ENCODE results near the gene WWOX.

DNA sequence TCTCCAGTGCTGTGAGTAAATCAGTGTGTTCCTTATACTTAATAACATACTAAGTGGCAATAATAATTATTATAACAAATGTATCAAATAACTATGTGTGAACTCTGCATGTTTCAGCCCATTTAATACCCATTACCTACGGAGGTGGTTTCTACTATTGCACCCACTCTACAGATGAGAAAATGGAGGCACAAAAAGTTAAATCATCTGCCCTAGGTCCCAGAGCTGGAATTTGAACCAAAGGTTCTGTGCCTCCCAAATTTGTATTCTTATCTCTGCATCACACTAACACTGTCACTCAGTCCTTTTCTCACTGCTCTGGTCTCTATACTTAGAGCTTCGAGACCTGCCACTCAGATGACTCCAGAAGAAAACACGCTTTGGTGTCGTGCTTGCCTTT, 1084.1 kb downstream of the WWOX start:
- TF ChIP-seq, protein P1, sequence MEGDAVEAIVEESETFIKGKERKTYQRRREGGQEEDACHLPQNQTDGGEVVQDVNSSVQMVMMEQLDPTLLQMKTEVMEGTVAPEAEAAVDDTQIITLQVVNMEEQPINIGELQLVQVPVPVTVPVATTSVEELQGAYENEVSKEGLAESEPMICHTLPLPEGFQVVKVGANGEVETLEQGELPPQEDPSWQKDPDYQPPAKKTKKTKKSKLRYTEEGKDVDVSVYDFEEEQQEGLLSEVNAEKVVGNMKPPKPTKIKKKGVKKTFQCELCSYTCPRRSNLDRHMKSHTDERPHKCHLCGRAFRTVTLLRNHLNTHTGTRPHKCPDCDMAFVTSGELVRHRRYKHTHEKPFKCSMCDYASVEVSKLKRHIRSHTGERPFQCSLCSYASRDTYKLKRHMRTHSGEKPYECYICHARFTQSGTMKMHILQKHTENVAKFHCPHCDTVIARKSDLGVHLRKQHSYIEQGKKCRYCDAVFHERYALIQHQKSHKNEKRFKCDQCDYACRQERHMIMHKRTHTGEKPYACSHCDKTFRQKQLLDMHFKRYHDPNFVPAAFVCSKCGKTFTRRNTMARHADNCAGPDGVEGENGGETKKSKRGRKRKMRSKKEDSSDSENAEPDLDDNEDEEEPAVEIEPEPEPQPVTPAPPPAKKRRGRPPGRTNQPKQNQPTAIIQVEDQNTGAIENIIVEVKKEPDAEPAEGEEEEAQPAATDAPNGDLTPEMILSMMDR (conservative IDR thresholded peaks at IDR 0.05; ENCODE audit: low read depth, low read length) = no peak
- no peak for TF ChIP-seq EZH2 (IDR thresholded peaks at IDR 0.05; ENCODE audit: borderline replicate concordance, low read depth, low read length, poor library complexity, severe bottlenecking)

All from A673 (cell line).